Measurements from ENCODE around the gene TOLLIP.

The TOLLIP gene

DNA sequence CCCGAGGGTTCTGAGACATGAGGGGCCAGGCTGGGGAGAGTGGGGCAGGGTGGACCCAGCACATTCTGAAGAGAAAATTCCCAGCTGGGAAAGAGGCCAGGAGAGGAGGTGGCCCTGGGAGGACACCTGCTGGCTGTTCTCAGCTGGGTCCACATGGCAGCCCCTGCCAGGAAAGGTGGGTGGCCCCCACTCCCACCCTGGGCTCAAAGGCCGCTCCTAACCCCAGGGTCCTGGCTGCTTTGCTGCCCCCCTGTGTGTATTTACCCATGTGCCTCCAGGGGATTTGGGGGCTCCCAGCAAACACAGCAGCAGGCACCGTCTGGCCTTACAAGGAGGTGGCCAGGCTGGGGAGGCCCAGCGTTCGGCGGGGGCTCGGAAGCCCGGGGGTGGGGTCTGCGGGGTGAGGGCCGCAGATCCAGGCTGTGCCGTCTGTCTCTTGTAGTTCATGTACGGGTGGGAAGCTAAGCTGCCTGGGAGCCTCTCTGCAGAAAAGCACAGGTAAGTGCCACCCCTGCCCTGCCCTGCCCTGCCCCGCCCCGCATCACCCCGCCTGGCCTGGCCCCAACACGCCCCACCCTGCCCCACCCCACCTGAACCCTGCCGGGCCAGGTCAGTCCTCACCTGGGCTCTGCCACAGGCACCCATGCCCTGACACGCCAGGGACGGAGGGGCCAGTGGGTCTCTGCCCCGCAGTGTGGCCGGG, 75.9 kb downstream of the TOLLIP start:
- H3K4me3 ChIP-seq (replicated peaks in 1 of 2; ENCODE audit: low read depth in 2 of 2, low read length in 2 of 2), result no peak overlapping the region
- DNase-seq (ENCODE audit: low read depth in 2 of 2), result no peak
- TF ChIP-seq, protein P1, sequence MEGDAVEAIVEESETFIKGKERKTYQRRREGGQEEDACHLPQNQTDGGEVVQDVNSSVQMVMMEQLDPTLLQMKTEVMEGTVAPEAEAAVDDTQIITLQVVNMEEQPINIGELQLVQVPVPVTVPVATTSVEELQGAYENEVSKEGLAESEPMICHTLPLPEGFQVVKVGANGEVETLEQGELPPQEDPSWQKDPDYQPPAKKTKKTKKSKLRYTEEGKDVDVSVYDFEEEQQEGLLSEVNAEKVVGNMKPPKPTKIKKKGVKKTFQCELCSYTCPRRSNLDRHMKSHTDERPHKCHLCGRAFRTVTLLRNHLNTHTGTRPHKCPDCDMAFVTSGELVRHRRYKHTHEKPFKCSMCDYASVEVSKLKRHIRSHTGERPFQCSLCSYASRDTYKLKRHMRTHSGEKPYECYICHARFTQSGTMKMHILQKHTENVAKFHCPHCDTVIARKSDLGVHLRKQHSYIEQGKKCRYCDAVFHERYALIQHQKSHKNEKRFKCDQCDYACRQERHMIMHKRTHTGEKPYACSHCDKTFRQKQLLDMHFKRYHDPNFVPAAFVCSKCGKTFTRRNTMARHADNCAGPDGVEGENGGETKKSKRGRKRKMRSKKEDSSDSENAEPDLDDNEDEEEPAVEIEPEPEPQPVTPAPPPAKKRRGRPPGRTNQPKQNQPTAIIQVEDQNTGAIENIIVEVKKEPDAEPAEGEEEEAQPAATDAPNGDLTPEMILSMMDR (IDR thresholded peaks at IDR 0.05; ENCODE audit: low read depth, low read length), result no peak

DNA sequence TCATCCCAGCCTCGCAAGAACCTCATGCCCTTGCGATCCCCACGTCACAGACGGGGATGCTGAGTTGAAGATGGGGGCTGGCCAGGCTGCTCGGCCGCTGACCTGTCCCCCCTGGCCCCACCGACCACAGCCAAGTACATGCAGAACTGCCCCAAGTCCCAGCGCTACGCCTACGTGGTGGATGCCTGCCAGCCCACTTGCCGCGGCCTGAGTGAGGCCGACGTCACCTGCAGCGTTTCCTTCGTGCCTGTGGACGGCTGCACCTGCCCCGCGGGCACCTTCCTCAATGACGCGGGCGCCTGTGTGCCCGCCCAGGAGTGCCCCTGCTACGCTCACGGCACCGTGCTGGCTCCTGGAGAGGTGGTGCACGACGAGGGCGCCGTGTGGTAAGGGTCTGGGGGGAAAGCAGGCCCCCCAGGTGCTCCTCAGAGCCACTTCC, 76.5 kb downstream of the TOLLIP start:
- DNase-seq (ENCODE audit: low read depth in 2 of 2), result no peak
- TF ChIP-seq, protein P1 (IDR thresholded peaks at IDR 0.05; ENCODE audit: low read depth, low read length), result no peak
- no peak overlapping the region for H3K4me3 ChIP-seq (replicated peaks in 1 of 2; ENCODE audit: low read depth in 2 of 2, low read length in 2 of 2)

DNA sequence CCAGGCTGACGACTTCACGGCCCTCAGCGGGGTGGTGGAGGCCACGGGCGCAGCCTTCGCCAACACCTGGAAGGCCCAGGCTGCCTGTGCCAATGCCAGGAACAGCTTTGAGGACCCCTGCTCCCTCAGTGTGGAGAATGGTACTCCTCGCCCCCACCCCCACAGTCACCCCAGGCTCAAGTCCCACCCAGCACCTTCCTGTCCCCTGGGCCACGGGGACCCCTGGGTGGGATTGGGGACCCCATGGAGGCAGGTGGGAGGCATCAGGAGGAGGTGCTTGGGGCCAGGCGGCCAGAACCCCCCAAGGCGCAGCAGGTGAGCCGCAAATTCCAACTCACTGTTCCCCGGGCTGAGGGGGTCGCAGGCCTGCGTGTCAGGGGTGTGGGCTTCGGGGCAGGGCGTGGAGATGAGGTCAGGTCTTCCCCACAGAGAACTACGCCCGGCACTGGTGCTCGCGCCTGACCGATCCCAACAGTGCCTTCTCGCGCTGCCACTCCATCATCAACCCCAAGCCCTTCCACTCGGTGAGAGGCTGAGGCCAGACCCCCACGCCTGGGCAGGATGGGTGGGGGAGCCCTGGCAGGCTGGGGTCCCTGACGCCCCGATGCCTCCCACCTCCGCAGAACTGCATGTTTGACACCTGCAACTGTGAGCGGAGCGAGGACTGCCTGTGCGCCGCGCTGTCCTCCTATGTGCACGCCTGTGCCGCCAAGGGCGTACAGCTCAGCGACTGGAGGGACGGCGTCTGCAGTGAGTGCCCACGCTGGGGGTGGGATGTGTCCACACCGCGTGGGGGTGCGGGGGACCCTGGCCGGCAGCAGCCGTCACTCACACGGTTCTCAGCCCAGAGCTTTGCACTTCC, 77.2 kb downstream of the TOLLIP start:
- H3K4me3 ChIP-seq (replicated peaks in 1 of 2; ENCODE audit: low read depth in 2 of 2, low read length in 2 of 2), result no peak overlapping the region
- DNase-seq (ENCODE audit: low read depth in 2 of 2), result no peak
- TF ChIP-seq, protein P1 (IDR thresholded peaks at IDR 0.05; ENCODE audit: low read depth, low read length), result no peak

DNA sequence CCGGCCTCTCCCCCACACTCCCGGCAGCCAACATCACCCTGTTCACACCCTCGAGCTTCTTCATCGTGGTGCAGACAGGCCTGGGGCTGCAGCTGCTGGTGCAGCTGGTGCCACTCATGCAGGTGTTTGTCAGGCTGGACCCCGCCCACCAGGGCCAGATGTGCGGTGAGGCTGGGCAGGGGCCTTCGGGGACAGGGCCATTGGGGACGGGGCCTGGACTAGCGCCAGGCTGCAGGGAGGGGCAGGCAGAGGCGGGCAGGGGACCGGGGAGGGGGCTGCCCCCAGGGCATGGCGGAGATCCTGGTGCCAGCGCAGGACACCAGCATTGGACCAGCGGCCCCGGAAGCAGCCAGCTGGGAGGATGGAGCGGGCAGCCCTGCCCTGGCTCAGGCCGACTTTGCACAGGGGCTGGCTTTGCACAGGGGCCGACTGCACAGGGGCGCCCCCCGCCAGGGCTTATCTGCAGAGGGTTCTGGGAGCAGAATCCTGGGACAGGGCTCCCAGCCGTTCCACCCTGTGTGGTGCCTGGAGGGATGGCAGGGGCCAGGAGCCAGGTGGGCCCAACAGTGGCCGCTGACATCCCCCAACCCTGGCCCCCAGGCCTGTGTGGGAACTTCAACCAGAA, 77.9 kb downstream of the TOLLIP start:
- H3K4me3 ChIP-seq (replicated peaks in 1 of 2; ENCODE audit: low read depth in 2 of 2, low read length in 2 of 2), result no peak overlapping the region
- DNase-seq (ENCODE audit: low read depth in 2 of 2), result no peak
- TF ChIP-seq, protein P1 (IDR thresholded peaks at IDR 0.05; ENCODE audit: low read depth, low read length), result no peak

DNA sequence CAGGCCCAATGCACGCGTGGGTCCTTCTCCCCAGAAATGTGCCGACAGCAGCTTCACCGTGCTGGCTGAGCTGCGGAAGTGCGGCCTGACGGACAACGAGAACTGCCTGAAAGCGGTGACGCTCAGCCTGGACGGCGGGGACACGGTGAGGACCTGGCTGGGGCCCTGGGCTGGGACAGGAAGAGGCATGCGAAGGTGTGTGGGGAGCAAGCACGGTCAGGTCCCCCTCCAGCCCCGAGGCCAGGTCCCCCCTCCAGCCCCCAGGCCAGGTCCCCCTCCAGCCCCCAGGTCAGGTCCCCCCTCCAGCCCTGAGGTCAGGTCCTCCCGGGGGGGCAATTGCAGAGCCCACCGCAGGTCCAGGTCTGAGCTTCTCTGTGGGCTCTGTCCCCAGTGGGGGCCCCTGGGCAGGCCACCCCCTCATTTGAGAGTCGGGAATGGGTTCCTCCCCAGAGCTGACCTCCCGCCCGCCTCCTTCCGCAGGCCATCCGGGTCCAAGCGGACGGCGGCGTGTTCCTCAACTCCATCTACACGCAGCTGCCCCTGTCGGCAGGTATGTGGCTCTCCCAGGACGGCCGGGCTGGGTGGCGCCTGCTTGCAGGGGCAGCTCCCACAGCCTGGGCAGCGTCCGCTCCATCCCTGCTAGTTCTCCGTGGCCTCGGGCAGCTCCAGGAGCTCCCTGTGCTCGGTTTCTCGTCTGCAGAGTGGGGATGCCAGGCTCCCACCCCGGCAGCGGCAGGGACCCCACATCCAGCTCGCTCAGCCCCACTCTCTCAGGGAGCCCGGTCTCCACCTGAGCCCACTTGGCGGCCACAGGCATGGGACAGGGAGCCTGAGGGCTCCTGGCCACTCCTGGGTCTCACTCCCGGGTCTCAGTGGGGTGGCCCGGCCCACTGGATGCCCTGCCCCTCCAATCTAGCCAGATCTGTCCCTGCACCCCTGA, 78.7 kb downstream of the TOLLIP start:
- DNase-seq (ENCODE audit: low read depth in 2 of 2), result no peak
- TF ChIP-seq, protein P1 (IDR thresholded peaks at IDR 0.05; ENCODE audit: low read depth, low read length), result no peak
- H3K4me3 ChIP-seq (replicated peaks in 1 of 2; ENCODE audit: low read depth in 2 of 2, low read length in 2 of 2), result no peak overlapping the region

DNA sequence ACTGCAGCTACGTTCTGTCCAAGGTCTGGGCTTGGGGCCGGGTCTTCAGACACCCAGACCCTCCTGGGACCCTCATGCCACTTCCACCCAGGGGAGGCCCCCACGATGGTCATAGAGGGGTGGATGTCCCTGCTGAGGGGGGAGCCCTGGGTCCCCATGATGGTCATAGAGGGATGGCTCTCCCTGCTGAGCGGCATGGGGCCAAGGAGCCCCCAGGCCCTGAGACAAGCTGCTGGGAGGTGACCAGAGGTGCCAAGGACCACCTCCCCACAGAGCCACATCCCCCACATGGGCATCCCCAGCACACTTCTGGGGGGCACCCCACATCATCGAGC, 79.3 kb downstream of the TOLLIP start:
- no peak for DNase-seq (ENCODE audit: low read depth in 2 of 2)
- no peak overlapping the region for H3K4me3 ChIP-seq (replicated peaks in 1 of 2; ENCODE audit: low read depth in 2 of 2, low read length in 2 of 2)
- TF ChIP-seq, protein P1 (IDR thresholded peaks at IDR 0.05; ENCODE audit: low read depth, low read length), result no peak

Data from cardiac fibroblast (primary cell).